Measurements from ENCODE around the gene UST.

The UST gene

DNA sequence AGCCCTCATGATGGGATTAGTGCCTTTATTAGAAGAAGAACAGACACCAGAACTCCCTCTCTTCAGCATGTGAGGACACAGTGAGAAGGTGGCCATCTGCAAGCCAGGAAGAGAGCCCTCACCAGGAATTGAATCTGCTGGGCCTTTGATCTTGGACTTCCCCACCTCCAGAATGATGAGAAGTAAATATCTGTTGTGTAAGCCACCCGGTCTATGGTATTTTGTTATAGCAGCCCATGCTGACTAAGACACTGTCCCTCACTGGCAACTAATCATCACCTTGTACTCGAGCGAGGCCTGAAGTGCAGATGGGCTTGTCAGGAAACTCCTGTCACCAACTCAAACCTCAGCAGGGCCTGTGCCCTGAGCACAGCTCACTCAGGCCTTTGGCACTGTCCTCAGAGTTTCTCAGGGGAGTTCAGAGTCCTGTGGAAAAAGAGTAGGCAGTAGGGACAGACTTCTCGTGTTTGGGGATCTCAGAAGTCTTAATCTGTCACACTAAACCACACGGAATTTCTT, 62.0 kb downstream of the UST start:
- no peak for DNase-seq

DNA sequence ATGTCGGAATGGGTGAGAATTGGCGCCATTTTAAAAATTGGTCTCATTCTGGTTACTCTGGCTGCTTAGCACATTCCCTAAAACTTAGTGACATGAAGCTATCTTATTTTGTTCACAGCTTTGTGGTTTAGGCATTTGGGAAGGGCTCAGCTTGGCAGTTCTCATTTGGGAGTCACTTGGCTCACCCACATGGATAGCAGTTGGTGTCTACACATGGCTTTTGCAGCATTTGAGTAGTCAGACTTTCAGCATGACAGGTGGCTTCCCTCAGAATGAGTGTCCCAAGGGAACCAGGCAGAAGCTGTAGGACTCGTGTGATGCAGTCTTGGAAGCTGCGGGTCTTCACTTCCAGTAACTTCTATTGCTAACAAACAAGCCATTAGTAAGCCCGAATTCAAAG, 64.6 kb downstream of the UST start:
- no peak for DNase-seq

DNA sequence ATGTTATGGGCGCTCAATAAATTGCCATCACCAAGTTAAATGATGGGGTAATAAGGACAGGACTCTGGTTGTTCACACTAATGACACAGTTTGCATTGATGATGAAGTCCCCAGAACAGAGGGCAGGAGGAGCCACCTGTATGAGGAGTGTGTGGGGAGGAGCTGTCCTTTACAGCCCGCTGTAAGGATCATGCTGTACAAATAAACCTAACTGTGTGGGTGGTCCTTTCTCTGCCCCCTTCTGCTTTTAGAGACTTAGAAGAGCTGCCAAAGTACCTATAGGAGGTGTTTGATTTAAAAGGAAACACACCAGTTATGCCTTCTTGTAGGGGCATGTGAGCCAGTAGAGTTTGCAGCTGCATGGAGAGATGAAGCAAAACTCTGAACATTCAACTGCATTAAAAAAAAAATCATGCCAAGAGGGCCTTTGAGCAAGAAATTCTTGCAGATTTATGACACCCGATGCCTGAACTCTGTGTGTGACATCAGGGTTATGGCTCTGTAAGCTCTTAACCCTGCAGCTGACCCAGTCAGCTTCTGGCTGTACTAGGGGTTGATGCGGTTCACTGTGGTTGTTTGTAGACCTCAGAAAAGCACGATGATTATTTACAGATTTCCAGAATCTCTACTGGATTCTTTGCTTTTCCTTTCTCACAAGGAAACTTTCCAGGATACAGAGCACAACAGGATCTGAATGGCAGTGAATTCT, 67.4 kb downstream of the UST start:
- DNase-seq, result no peak

DNA sequence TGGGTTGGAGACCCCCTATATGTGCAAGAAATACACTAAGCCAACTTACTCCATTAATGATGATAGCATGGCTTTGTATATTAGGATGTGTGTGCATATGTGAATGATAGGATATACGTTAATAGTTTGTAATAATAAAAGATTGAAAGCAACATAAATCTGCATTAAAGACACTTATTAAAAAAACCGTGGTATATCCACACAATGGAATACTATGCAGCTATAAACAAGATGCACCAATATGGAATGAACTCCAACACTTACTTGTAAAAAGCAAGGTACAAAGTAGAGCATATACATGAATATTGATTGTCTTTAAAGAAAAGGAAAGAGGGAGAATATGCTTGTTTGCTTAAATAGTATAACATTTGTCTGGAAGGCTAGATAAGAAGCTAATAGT, 68.0 kb downstream of the UST start:
- no peak for DNase-seq

DNA sequence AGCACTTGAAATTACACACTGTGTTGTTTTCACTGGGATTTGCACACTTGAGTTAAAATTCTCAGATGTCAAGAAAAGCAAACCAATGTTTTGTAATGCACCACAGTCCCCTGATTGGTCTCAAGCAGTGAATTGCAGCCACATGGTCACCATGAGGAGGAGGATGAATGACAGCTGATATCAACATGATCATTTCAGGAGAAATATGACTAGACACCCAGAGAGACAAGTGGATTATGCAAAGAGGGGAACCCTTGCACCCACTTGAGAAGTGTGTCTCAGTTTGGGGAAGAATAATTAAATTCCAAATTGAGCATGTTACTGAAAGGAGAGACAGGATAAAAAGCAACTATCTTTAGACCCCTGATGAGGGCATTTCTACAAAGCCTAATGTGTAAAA, 69.3 kb downstream of the UST start:
- no peak for DNase-seq

DNA sequence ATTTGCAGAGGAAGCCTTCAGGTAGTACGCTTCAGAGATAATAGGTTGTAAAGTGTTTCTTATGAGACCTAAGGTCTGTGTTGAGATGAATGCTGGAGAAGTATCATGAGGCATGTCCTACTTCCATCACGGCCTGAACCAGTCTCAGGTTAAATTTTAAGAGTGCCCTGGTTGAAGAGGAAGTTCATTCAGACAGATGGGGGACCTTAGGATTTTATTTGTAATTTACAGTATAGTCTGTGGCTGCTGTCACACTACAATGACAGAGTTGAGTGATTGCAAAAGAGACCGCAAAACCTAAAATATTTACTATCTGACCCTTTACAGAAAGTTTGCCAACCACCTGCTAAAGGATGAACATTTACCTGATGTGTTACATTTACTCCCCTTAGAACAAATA, 70.9 kb downstream of the UST start:
- no peak for DNase-seq

DNA sequence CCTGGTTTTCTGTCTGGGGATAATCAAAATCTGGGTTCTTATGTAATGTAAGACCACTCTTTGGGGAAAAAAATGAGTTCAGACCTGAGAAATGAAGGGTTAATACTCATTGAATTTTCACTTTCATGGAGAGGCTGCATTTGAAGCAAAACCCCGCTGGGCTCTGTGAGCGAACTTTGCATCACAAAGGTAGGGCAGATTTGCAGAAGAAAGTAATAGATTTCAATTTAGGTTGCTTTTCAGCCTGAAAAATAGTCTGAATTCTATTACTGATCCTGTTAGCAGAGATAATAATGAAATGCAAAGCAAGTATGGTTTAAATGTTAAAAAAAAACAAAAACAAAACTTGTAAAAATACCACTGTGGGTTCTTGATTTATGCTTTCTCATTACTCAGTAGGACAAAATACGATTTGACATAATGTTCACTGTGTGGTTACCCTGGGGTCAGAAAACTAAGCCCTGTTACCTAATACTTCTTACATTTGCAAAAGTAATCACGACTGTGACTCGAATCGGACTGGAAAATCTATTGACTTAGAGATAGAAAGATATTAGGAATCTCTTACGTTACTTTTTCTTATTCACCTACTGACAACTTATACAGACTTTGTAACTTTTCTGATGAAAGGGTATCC, 72.2 kb downstream of the UST start:
- DNase-seq, result no peak

DNA sequence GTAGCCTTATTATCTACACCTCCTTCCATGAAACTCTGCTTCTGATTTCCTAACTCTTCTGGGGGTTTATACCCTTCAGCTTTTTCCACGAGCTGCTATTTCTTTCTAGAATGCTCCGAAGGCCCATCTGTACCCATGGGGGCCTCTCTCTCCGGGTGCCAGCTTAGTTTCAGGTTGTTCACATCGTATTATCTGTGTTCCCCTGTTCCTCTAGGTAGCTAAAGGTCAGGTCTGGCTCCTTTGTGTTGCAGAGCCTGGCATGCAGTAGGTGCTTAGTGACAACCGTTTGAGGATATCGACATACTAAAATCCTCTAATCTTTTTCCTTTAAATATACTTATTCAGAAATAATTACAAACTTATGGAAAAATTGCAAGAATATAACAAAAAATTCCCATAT, 73.0 kb downstream of the UST start:
- no peak for DNase-seq

DNA sequence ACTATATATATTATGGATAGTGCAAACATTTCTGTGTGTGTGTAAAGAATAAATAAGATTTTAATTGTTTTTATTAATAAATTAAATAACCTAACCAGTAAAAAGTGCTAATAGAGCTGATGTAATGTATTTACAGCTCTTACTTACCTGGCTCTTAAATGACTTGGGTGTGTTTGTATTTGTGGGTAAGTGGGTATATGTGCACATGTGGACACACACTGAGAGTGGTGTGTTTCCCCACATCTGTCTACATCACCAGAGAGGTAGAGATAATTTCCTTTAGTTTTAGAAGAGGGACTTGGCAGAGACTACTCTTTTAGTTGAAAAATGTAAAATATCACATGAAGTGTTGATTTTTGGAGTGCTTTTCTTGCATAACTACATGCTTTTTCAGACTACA, 76.0 kb downstream of the UST start:
- DNase-seq, result no peak

DNA sequence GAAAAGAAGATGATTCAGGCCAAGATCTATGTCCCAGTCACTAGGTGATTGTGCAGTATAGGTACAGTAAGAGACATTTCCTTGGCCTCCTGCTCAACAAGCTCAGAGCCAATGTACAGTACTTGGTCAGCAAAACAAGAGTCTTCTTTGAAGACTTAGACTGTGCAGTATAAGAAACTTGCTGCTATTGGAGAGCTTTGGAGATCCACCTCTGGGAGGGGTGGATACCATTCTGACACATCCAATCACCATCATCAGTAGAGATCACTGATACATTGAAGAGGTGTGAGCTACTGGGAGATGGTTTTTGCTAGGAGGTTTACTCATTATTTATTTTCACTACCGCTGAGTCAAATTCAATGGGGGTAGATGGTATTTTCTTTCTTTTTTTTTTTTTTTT, 77.5 kb downstream of the UST start:
- DNase-seq, result no peak

DNA sequence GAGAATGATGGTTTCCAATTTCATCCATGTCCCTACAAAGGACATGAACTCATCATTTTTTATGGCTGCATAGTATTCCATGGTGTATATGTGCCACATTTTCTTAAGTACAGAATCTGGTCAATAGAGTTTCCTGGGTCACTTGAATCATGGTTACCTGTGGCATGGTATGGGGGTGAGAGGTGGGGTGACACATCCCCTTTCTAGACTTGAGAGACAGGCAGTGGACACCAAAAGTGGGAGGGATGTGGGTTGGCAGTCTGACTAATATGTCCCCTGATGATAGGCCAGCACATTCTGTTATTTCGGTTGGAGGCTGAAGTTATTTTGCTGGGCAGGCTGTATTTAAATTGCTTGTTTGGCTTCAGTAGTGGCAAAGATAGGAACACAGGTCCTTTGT, 78.1 kb downstream of the UST start:
- DNase-seq, result no peak

DNA sequence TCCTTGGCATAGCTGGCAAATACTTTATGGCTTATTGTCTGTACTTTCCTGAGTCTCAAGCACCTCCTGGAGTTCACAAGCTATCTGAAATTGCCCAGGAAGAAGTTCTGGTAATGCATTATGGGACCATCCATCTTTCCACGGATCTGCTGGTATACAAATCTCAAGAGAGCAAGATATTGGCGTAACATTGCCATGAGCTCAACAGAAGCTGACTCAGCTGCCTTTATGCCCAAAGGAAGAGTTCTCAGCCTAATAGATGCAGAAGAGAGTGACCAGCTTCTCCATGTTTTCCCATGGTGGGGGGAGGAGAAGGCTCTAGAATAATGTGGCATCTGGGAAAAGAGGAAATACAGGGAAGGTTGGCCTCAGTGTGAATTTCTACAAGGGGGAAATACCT, 78.7 kb downstream of the UST start:
- DNase-seq, result no peak

DNA sequence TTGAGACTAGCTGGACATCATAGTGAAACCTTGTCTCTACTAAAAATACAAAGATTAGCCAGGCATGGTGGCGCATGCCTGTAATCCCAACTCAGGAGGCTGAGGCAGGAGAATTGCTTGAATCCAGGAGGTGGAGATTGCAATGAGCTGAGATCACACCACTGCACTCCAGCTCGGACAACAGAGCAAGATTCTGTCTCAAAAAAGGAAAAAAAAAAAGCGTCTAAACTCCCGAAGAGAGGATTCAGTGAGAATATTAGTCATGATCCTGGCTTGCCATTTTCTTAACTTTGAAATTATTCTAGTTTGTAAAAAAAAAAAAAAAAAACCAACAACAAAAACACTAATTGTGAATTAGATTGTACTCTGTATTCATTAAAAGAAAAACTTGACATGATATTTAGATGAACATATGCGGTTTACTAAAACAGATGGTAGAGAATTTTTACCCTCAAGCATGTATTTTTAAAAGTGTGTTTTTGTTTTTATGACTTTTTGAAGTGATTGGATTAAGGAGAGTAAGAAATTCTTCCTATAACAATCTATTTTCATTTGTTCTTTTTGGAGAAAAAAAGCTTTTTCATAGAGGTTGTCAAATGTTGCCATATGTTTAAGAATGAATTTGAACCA, 80.7 kb downstream of the UST start:
- no peak for DNase-seq

DNA sequence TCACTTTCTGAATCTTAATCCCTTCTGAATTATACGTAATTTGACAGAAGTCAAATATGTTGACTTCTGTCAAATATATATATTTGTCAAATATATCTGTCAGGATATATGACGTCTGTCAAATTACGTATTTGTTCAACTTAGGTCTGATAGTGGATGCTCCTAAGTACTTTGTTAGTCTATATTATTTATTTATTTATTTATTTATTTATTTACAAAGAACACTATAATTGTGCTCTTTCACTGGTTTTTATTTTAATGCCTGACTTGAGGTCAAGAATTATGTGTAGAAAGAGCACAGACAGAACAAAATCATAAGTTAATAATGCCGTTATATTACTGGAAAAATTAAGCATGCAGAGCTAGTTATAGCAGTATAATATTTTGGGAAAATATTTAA, 81.2 kb downstream of the UST start:
- no peak for DNase-seq

DNA sequence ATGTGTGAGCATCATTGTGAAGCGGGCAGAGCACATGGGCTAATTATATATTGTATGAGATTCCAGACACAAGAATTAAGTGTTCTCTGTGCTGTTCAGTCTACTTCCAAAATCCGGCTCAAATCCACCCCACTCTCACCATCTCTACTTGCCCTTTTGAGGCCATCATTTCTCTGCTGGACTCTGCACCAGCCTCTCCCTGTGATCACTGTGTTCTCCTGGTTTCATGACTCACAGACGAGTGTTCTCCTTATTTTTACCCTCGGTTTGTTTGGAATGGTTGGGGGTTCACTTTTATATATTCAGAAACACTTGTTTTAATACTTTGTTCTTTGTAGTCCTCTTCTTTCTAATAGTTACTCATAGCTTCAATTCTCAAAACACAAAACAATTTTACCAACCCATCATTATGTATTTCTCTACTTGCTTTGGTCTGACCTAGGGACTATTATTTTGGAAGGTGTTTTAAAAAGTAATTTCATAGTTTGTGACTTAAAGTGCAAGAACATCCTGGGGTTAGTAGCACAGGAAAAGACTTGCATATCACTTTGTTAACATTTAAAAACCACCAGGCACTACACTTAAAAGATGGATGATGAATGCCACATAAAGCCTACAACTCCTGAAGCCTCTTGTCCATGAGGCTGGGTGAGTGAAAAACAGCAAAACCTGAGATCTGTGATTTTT, 82.7 kb downstream of the UST start:
- DNase-seq, result no peak

DNA sequence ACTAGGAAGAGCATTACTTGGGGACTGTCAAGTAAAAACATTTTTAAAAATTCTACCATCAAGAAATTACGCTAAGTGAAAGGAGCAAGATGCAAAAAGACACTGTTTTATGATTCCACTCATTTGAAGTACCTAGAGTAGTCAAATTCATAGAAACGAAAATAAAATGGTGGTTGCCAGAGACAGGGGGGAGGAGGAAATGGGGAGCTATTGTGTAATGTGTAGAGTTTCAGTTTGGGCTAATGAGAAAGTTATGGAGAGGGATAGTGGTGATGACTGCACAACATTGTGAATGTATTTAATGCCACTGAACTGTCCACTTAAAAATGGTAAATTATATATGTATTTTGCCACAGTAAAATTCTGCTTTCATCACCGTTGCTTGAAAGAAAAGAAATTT, 83.8 kb downstream of the UST start:
- no peak for DNase-seq

DNA sequence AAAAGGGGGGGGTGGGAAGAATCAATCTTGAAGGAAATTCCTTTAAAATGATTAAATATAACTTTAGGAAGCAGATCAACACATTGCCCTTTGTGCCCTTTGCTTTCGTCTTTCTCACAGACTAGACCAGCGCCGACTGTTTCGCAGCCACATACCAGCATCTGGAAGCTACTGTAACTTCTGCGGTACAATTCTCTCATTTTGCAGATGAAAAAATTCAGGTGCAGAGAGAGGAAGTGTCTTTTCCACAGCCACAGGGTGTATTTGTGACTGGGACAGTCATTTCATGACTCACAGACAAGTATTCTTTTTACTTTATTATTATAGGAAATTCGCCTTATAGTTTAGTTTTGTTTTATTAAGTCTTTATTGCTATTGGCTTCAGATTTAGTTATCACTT, 84.2 kb downstream of the UST start:
- no peak for DNase-seq

DNA sequence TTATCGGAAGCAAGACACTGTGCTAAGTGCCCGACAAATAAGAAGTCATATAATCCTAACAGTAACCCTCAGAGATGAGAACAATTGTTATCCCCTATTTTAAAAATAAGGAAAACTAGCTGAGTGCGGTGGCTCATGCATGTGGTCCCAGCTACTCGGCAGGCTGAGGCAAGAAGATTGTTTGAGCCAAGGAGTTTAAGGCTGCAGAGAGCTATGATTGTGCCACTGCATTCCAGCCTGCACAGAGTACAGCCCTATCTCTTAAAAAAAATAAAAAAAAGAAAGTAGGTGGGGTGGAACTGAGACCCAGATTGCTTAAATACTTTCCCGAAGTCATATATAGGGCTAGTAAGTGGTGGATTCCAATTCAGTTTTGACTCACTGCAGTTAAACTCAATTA, 84.7 kb downstream of the UST start:
- no peak for DNase-seq

DNA sequence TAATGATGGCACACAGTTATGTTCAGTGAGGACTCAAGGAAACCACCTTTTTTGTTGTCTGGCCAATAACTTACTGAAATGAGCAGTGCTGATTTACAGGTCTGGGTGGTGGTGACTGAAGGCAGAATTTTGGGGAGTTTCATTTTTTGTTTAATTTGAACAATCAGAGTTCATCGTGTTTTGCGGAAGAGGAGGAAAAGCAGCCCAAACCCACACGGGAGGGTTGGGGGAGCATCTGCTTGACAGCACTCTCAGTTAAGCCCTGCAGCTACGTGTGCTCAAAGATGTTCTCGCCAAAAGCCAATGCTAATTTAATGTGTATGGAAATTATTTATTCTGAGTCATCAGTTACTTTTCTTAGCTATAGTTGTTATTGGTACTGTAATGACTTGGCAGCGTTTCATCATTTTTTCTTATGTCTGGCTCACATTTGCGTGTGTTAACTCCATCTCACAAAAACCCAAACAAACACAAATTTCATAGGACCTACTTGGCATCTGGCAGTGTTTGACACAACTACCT, 89.2 kb downstream of the UST start:
- no peak for DNase-seq

DNA sequence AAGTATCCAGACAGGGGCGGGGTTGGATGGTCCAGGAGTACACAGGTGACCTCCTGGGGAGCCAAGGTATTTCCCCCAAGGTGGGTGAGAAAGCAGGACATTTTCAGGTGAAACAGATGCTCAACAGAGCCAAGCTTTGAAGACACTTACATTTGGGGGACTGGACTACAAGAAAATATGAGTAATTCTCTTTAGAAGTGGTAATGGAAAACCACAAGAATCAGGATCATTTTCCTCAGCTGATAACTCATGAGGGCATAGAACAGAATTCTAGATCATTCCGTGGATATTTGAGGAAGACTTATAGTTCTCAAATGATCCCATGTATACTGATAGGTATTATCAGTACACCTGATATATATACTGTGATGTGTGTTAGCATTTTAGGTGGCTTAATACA, 89.9 kb downstream of the UST start:
- no peak for DNase-seq

DNA sequence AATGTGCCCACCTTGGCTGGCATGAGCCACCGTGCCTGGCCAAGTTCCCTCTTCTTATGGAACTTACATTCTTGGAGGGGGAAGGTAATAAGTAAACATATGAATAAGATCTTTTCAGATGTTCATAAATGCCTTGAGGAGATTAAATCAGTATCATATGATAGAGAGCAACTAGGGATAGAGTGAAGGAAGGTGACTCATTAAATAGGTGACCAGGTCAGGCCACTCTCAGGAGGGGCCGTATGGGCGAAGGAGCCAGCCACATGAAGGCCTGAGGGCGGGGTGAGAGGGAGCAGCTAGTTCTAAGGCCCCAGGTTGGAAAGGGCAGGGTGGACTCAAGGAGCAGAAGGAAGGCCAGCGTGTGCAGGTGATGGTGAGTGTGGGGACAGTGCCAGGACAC, 91.1 kb downstream of the UST start:
- DNase-seq, result no peak

DNA sequence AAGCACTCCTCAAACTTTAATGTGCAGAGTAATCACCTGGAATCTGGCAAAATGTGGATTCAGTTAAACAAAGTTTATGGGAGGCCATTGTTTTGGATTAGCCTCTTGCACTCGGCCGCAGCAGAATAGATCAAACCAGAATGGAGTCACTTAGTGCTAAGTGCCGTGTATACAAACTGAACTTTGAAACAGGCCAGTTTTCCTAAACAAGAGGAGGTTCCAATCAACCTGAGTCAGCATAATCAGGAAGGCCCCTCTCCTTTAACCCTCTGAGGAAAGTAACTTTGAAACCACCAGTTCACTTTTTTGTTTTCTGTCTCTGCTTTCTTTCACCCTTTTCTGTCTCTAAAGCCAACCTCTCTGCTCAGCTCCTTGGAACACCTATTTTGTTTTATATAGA, 92.2 kb downstream of the UST start:
- no peak for DNase-seq

DNA sequence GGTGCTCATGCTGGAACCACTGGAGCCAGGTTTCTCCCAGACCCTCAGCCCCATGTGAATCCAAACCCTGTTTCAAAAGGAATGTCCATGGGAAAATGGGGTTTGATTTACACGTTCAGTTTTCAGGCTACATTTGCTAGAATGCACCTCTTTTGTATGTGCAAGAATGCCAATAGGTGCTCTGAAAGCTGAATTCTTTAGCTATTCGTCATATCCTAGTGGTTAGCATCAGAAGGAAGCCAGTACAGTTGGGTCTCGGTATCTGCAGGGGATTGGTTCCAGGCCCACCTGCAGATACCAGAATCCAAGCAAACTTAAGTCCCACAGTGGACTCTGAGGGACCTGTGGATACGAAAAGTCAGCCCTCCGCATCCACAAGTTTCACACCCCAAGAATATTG, 93.4 kb downstream of the UST start:
- no peak for DNase-seq
